Endothelial cell of umbilical vein (primary cell): ENCODE results near the gene FOXD3. TPM values are rescaled to one million over a fixed set of nuclear protein-coding genes. Genes with fewer than 3 reads are reported as not detected.
"Not testable (repeated sequence)": the region's sequence is repeated elsewhere in the genome, so short reads cannot be mapped to it uniquely, and the experiment has no call there.

Source experiments
- BruUV-seq: library from RNA; stranded (reverse); fragments of 400-500 nt; replicated peaks from 2 replicates; lab custom pipeline; 2021; lab: Mats Ljungman, UMichigan
- CTCF ChIA-PET: fragments of 300-600, 350-600 bp; sonication (Branson Sonifier 250); formaldehyde crosslinking; loops from one replicate; lab custom pipeline; 2021; ENCODE audit warnings: antibody characterized with exemption, inconsistent platforms; lab: Charles Lee
- POLR2A ChIA-PET: fragments of 300-600, 350-600 bp; sonication (Branson Sonifier 250); formaldehyde crosslinking; loops from one replicate; lab custom pipeline; 2021; ENCODE audit warnings: antibody characterized with exemption, inconsistent platforms; lab: Charles Lee
- DNase-seq: peaks from one replicate; pipeline ENCODE4 v3.0.0-alpha.2; 2011; ENCODE audit warnings: low read depth, low spot score
- FAIRE-seq: peaks from 2 replicates; lab custom pipeline; 2011; peaks lifted over from hg19 to GRCh38; lab: Jason Lieb, UNC
- H2AFZ ChIP-seq: 2 replicates; pipeline ENCODE4 v1.6.0; 2012; ENCODE audit warnings: low read depth, low read length, control low read depth, inconsistent platforms
- H3K27ac ChIP-seq: 2 replicates; pipeline ENCODE4 v1.5.1; 2011; ENCODE audit warnings: low read depth, mild to moderate bottlenecking, control low read depth, low read length, moderate library complexity; ENCODE audit not compliant: insufficient read depth
- H3K27me3 ChIP-seq, 2 experiments: 2 replicates each; pipeline versions ENCODE4 v1.6.0 to v1.6.1; 2011; ENCODE audit warnings: low read length in 2 of 2, mixed read lengths in 1 of 2; ENCODE audit not compliant: control insufficient read depth in 2 of 2, insufficient read depth in 2 of 2
- H3K36me3 ChIP-seq, 2 experiments: 2 replicates in 1 of 2; 3 replicates in 1 of 2; pipeline ENCODE4 v1.5.1; 2011; ENCODE audit warnings: low read length in 2 of 2, mild to moderate bottlenecking in 1 of 2, moderate library complexity in 1 of 2; ENCODE audit not compliant: control insufficient read depth in 2 of 2, insufficient read depth in 2 of 2; ENCODE audit errors: extremely low read depth in 1 of 2
- H3K4me1 ChIP-seq: 3 replicates; pipeline ENCODE4 v1.5.1; 2011; ENCODE audit warnings: mild to moderate bottlenecking, low read length; ENCODE audit not compliant: control insufficient read depth, insufficient read depth; ENCODE audit errors: extremely low read depth
- H3K4me2 ChIP-seq: 2 replicates; pipeline ENCODE4 v1.6.1; 2011; ENCODE audit warnings: low read length, control low read depth, mixed read lengths; ENCODE audit not compliant: insufficient read depth
- H3K4me3 ChIP-seq, 3 experiments: fragments of 200-600 bp in 1 of 3; sonication (generic), shearing (Covaris generic) in 1 of 3; replicated peaks in 1 of 3; 2 replicates each; pipeline ENCODE4 v1.5.1; 2011 to 2016; ENCODE audit warnings: control low read depth in 3 of 3, low read length in 3 of 3, mild to moderate bottlenecking in 2 of 3, inconsistent platforms in 1 of 3, low read depth in 1 of 3, moderate library complexity in 1 of 3; ENCODE audit not compliant: insufficient read depth in 1 of 3
- H3K79me2 ChIP-seq: 2 replicates; pipeline ENCODE4 v1.6.0; 2012; ENCODE audit warnings: low read length, inconsistent platforms; ENCODE audit not compliant: control insufficient read depth, insufficient read depth
- H3K9ac ChIP-seq: replicated peaks from 2 replicates; pipeline ENCODE3; 2011; ENCODE audit warnings: low read length, control low read depth; ENCODE audit not compliant: insufficient read depth; ENCODE audit errors: extremely low read depth
- H3K9me1 ChIP-seq: replicated peaks from 3 replicates; pipeline ENCODE4 v1.6.0; 2011; ENCODE audit warnings: mild to moderate bottlenecking, low read length; ENCODE audit not compliant: control insufficient read depth, insufficient read depth; ENCODE audit errors: extremely low read depth
- H3K9me3 ChIP-seq: replicated peaks from 2 replicates; pipeline ENCODE4 v1.5.1; 2012; ENCODE audit warnings: low read length, inconsistent platforms; ENCODE audit not compliant: control insufficient read depth, insufficient read depth
- H4K20me1 ChIP-seq: replicated peaks from 2 replicates; pipeline ENCODE3; 2011; ENCODE audit warnings: mild to moderate bottlenecking, low read length; ENCODE audit not compliant: control insufficient read depth, insufficient read depth; ENCODE audit errors: extremely low read depth
- EZH2 ChIP-seq: IDR thresholded peaks from 2 replicates; pipeline ENCODE4 v1.6.1; 2012; ENCODE audit warnings: borderline replicate concordance, low read depth, mild to moderate bottlenecking, moderate library complexity, low read length, inconsistent platforms; ENCODE audit not compliant: severe bottlenecking
- FOS ChIP-seq: IDR thresholded peaks from 2 replicates; pipeline ENCODE4 v1.6.1; 2011; ENCODE audit warnings: mild to moderate bottlenecking, low read length, moderate library complexity, borderline replicate concordance; ENCODE audit not compliant: insufficient read depth
- GATA2 ChIP-seq: IDR thresholded peaks from 2 replicates; pipeline ENCODE4 v1.7.0; 2011; ENCODE audit warnings: low read depth, mild to moderate bottlenecking, moderate library complexity, mixed read lengths, low read length; ENCODE audit not compliant: insufficient read length, insufficient read depth
- JUN ChIP-seq: IDR thresholded peaks from 2 replicates; pipeline ENCODE4 v1.6.1; 2011; ENCODE audit warnings: borderline replicate concordance, low read depth; ENCODE audit not compliant: insufficient read length, insufficient read depth
- MYC ChIP-seq: IDR thresholded peaks from one replicate; pipeline ENCODE4 v1.6.1; 2011; ENCODE audit warnings: mild to moderate bottlenecking, low read depth, low read length
- POLR2A ChIP-seq: IDR thresholded peaks from 2 replicates; pipeline ENCODE4 v1.6.1; 2012; ENCODE audit warnings: low read depth, mild to moderate bottlenecking, control low read depth, low read length
- POLR2AphosphoS5 ChIP-seq: IDR thresholded peaks from 2 replicates; pipeline ENCODE4 v1.6.1; 2012; ENCODE audit warnings: low read depth, mild to moderate bottlenecking, control low read depth, low read length, moderate library complexity; ENCODE audit not compliant: insufficient read depth
- dilution Hi-C: fragments of 300-500 bp; cut with MboI; formaldehyde crosslinking; loops from one replicate; pipeline ENCODE4 v1.15.0; 2019; ENCODE audit warnings: low sequenced_read_pairs; ENCODE audit not compliant: extremely low pct_ligation_motif_present
- intact Hi-C: fragments of 100-400 bp; cut with micrococcal nuclease; formaldehyde crosslinking; loops from one replicate; pipeline ENCODE4 v1.10.0; 2022
- polyA plus RNA-seq, 4 experiments: library from polyadenylated mRNA; depleted of rRNA in 3 of 4; stranded (reverse) in 3 of 4; unstranded in 1 of 4; fragments of >200 nt; gene quantifications; 2 replicates each; pipeline versions ENCODE4 v1.2.1 to v1.2.3, GENCODE V29; 2011 to 2012; ENCODE audit warnings: missing spikeins in 1 of 4
- total RNA-seq: library from RNA; stranded (reverse); gene quantifications from 2 replicates; pipeline ENCODE4 v1.2.3, GENCODE V29; 2021
- TF ChIP-seq, protein P1 (sequence below), 2 donors: IDR thresholded peaks; 1 replicate in 1 of 2; 2 replicates in 1 of 2; pipeline ENCODE4 v1.5.1; 2011; ENCODE audit warnings: low read length in 2 of 2, mild to moderate bottlenecking in 2 of 2, moderate library complexity in 2 of 2, control low read depth in 1 of 2, inconsistent platforms in 1 of 2, low read depth in 1 of 2; ENCODE audit not compliant: insufficient read depth in 1 of 2; ENCODE audit errors: extremely low read depth in 1 of 2
- TF ChIP-seq, protein P2 (sequence below): IDR thresholded peaks from 2 replicates; pipeline ENCODE4 v1.6.1; 2011; ENCODE audit not compliant: insufficient read depth, insufficient read length

Gene FOXD3
- total and polyA plus RNA-seq, 2 donors (not counting 3 experiments of a cell fraction or from before 2014, with no cell fraction given): not detected

DNA sequence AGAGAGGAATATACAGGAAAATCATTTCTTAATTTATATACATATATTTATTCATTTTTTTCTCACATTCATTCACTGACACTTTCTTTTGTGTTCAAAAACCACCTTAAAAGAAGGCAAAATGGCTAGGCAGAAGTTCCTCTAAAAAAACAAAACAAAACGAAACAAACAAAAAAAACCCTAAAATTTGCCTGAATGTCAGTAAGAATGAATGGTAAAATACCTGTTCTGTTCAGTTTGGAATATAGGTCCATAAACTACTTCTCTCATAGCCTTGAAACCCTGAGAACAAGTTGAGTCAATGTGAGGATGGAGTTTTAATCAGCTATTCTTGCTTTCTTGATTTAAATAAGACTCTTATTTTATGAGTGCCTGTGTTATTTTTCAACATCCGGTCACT, 30.4 kb downstream of the FOXD3 start:
- POLR2A ChIA-PET: no interaction called here
- H2AFZ ChIP-seq: no peak overlapping the region
- DNase-seq: no peak
- H3K4me3 ChIP-seq: no peak overlapping the region
- H4K20me1 ChIP-seq: no peaks in the 10 kb centered on the region
- no peaks in the 10 kb centered on the region for H3K79me2 ChIP-seq
- dilution Hi-C loops: no loop called here
- no peak overlapping the region for H3K27ac ChIP-seq
- CTCF ChIA-PET: interaction anchor here (1.1 kb wide), 1 partner anchor 511 kb away, joined by 3 read pairs; no protein-coding TSS in a partner anchor
- H3K4me2 ChIP-seq: no peak overlapping the region
- no peak overlapping the region for H3K9ac ChIP-seq
- H3K4me1 ChIP-seq: no peaks in the 10 kb centered on the region
- H3K9me3 ChIP-seq: no peaks in the 10 kb centered on the region
- H3K36me3 ChIP-seq: no peaks in the 10 kb centered on the region
- TF ChIP-seq POLR2A: no peak
- no peak for TF ChIP-seq JUN
- no peak for TF ChIP-seq GATA2
- no peak for TF ChIP-seq FOS
- no peak for TF ChIP-seq MYC
- TF ChIP-seq, protein P1, sequence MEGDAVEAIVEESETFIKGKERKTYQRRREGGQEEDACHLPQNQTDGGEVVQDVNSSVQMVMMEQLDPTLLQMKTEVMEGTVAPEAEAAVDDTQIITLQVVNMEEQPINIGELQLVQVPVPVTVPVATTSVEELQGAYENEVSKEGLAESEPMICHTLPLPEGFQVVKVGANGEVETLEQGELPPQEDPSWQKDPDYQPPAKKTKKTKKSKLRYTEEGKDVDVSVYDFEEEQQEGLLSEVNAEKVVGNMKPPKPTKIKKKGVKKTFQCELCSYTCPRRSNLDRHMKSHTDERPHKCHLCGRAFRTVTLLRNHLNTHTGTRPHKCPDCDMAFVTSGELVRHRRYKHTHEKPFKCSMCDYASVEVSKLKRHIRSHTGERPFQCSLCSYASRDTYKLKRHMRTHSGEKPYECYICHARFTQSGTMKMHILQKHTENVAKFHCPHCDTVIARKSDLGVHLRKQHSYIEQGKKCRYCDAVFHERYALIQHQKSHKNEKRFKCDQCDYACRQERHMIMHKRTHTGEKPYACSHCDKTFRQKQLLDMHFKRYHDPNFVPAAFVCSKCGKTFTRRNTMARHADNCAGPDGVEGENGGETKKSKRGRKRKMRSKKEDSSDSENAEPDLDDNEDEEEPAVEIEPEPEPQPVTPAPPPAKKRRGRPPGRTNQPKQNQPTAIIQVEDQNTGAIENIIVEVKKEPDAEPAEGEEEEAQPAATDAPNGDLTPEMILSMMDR (IDR thresholded peaks at IDR 0.05; ENCODE audit: extremely low read depth in 1 of 2, insufficient read depth in 1 of 2, low read depth in 1 of 2, low read length in 2 of 2): no peak
- TF ChIP-seq, protein P2, sequence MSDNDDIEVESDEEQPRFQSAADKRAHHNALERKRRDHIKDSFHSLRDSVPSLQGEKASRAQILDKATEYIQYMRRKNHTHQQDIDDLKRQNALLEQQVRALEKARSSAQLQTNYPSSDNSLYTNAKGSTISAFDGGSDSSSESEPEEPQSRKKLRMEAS: no peak
- no peak for TF ChIP-seq POLR2AphosphoS5
- TF ChIP-seq EZH2: no peak
- no peak for FAIRE-seq
- BruUV-seq: no TSS peak
- peaks cover 7 to 36% of the 10 kb centered on the region in 2 experiments for H3K27me3 ChIP-seq
- H3K9me1 ChIP-seq: no peaks in the 10 kb centered on the region
- intact Hi-C loops: no loop called here

DNA sequence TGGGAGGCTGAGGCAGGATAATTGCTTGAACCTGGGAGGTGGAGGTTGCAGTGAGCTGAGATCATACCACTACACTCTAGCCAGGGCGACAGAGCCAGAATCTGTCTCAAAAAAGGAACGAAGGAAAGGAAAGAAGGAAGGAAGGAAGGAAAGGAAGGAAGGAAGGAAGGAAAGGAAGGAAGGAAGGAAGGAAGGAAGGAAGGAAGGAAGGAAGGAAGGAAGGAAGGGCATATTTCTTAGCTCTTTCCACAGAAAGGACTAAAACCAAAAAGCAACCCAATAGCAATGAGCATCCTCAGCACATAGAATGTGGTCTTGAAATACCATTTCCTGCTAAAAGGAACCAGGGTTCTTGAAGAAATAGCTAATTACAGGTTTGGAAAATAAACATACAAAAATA, 33.9 kb downstream of the FOXD3 start:
- H3K4me1 ChIP-seq, DNase-seq, H3K36me3 ChIP-seq, BruUV-seq, H3K4me3 ChIP-seq, H2AFZ ChIP-seq, H3K4me2 ChIP-seq, H3K79me2 ChIP-seq, H4K20me1 ChIP-seq, H3K9me1 ChIP-seq, intact Hi-C loops, POLR2A ChIA-PET, dilution Hi-C loops, H3K9me3 ChIP-seq, H3K9ac ChIP-seq, H3K27ac ChIP-seq, FAIRE-seq: not testable (repeated sequence)
- CTCF ChIA-PET: interaction anchor here (1.6 to 2.2 kb wide), 2 partner anchors 29 to 182 kb away, joined by 5 to 6 read pairs; no protein-coding TSS in a partner anchor
- H3K27me3 ChIP-seq: peaks cover 4 to 35% of the 10 kb centered on the region in 2 experiments
